AG08396 (cell line): ENCODE measurements around the gene LRRC31.

ENCODE experiments used
- DNase-seq: peaks from one replicate; pipeline ENCODE4 v3.0.0; 2012; ENCODE audit warnings: low spot score, mixed read lengths

The LRRC31 gene

GRCh38 chr3:169863458-169863899 lies 6.3 kb downstream of the LRRC31 start:
- DNase-seq: peak; percentile 66

GRCh38 chr3:169861871-169862270 lies 7.9 kb downstream of the LRRC31 start:
- no peak for DNase-seq

GRCh38 chr3:169857811-169858210 lies 11.9 kb downstream of the LRRC31 start:
- no peak for DNase-seq

- no peak for DNase-seq
Measured at GRCh38 chr3:169855514-169855913, 14.2 kb downstream of the LRRC31 start.

- DNase-seq: no peak
Measured at GRCh38 chr3:169850618-169851017, 19.1 kb downstream of the LRRC31 start.

GRCh38 chr3:169848741-169849140 lies 21.0 kb downstream of the LRRC31 start:
- no peak for DNase-seq

- DNase-seq: no peak
Measured at GRCh38 chr3:169847896-169848295, 21.8 kb downstream of the LRRC31 start.

GRCh38 chr3:169846458-169847193 lies 23.1 kb downstream of the LRRC31 start:
- DNase-seq: peak; percentile 71

GRCh38 chr3:169842960-169843359 lies 26.8 kb downstream of the LRRC31 start:
- no peak for DNase-seq

GRCh38 chr3:169841171-169841570 lies 28.6 kb downstream of the LRRC31 start:
- DNase-seq: no peak

GRCh38 chr3:169838511-169839030 lies 31.2 kb downstream of the LRRC31 start:
- no peak for DNase-seq

GRCh38 chr3:169836942-169837275 lies 32.8 kb downstream of the LRRC31 start:
- no peak for DNase-seq

- DNase-seq: peak; percentile 27
Measured at GRCh38 chr3:169836078-169836941, 33.4 kb downstream of the LRRC31 start.

- DNase-seq: no peak
Measured at GRCh38 chr3:169835533-169835932, 34.2 kb downstream of the LRRC31 start.

- no peak for DNase-seq
Measured at GRCh38 chr3:169827712-169828111, 42.0 kb downstream of the LRRC31 start.

GRCh38 chr3:169825316-169825715 lies 44.4 kb downstream of the LRRC31 start:
- no peak for DNase-seq

GRCh38 chr3:169822983-169823382 lies 46.8 kb downstream of the LRRC31 start:
- no peak for DNase-seq

GRCh38 chr3:169822540-169822939 lies 47.2 kb downstream of the LRRC31 start:
- DNase-seq: no peak

GRCh38 chr3:169822091-169822490 lies 47.6 kb downstream of the LRRC31 start:
- no peak for DNase-seq

GRCh38 chr3:169818316-169818715 lies 51.4 kb downstream of the LRRC31 start:
- no peak for DNase-seq

GRCh38 chr3:169815590-169816150 lies 54.1 kb downstream of the LRRC31 start:
- no peak for DNase-seq

- no peak for DNase-seq
Measured at GRCh38 chr3:169813757-169814517, 55.8 kb downstream of the LRRC31 start.
